ENCODE data around the gene TLR8. TPM values are rescaled to one million over a fixed set of nuclear protein-coding genes. Genes with fewer than 3 reads are reported as not detected.

Gene TLR8
- total and polyA plus RNA-seq, 2 of the 13 experiments (the other 11 are each of a cell fraction or from before 2014, with no cell fraction given) = not detected

DNA sequence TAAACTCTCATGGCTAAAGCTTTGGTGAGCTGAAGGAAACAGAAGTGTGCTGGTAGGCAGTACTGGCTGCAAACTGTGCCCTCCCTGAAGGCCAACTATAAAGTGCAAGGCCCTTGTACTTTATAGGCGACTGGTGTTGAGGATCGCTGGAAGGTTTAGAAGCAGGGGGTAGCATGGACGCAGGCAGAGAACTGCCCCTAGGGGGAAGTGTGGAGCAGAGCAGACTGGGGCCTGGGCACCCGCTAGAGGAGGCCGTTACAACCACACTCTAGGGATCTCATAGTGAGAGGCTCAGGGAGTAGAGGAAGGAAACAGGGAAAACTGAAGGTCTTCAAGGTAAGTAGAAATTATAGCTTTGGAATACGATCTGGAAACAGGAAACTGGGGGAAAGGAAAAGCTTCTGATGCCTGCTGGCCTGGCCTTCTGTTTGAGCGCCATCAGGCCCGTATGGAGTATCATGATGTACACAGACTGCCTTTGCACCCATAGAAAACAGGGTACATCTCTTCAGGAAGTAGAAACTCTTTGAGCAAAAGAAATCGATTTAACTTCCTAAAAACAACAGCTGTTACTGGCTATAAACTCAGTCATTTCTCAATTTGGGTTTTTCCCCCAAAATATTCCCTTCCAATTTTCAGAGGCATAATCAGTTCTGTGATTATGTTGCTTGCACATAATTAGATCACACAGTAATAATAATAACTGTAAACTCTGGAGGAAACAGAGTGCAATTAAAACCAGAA is 44.6 kb downstream of the TLR8 start:
- no peak overlapping the region for H2AFZ ChIP-seq (ENCODE audit: low read length)
- H3K27ac ChIP-seq (ENCODE audit: extremely low read length, insufficient read depth, low read length) = no peak overlapping the region
- H3K9me3 ChIP-seq (ENCODE audit: low read length) = no peaks in the 10 kb centered on the region
- no peak overlapping the region for H3K4me3 ChIP-seq (replicated peaks in 1 of 3; ENCODE audit: insufficient read depth in 1 of 3, low read depth in 2 of 3, low read length in 3 of 3)
- CTCF ChIA-PET (ENCODE audit: low intra/inter-chr PET ratio, low total read pairs) = no interaction called here
- WGBS (ENCODE audit: low lambda C conversion rate) = 29% methylated on average over 9 of the region's 9 CpGs
- H3K9ac ChIP-seq (ENCODE audit: insufficient read depth, low read depth, low read length) = no peak overlapping the region
- in situ Hi-C loops (cut with HindIII; ENCODE audit: extremely low pct_ligation_motif_present, low pct_unique_long_range_greater_than_20kb) (loop anchor here (10.0 kb wide), 1 partner anchor 544 kb away; no protein-coding TSS in a partner anchor), intact Hi-C loops (cut with micrococcal nuclease; ENCODE audit: unreplicated experiment) (loop anchor here (1.0 kb wide), 1 partner anchor 537 kb away; no protein-coding TSS in a partner anchor)
- peak; percentile 91 for ATAC-seq
- H3K27me3 ChIP-seq (ENCODE audit: control insufficient read depth in 1 of 2, insufficient read depth in 2 of 2, low read length in 2 of 2) = no peaks in the 10 kb centered on the region
- BruUV-seq (replicated peaks) = no TSS peak
- no peaks in the 10 kb centered on the region for H4K20me1 ChIP-seq (ENCODE audit: insufficient read depth, low read length)
- POLR2A ChIA-PET = no interaction called here
- no peaks in the 10 kb centered on the region for H3K79me2 ChIP-seq (ENCODE audit: insufficient read depth, low read length)
- no peaks in the 10 kb centered on the region for H3K36me3 ChIP-seq (replicated peaks in 1 of 2; ENCODE audit: control insufficient read depth in 1 of 2, insufficient read depth in 2 of 2, low read length in 2 of 2)
- TF ChIP-seq TSC22D2 (CRISPR knock-in tag; IDR thresholded peaks at IDR 0.05; ENCODE audit: borderline replicate concordance) (no peak), ZNF792 (CRISPR knock-in tag; IDR thresholded peaks at IDR 0.05) (no peak), STAG1 (CRISPR knock-in tag; IDR thresholded peaks at IDR 0.05) (peak; percentile 59), SMC3 (IDR thresholded peaks at IDR 0.05; ENCODE audit: low read length) (peak; percentile 47), ZFX (CRISPR knock-in tag; IDR thresholded peaks at IDR 0.05; ENCODE audit: low read depth) (peak; percentile 38), ZNF713 (CRISPR knock-in tag; IDR thresholded peaks at IDR 0.05) (no peak), XRCC5 (optimal IDR thresholded peaks at IDR 0.05; ENCODE audit: low read length) (peak; percentile 55), MBD4 (IDR thresholded peaks at IDR 0.05; ENCODE audit: borderline replicate concordance, low read length) (no peak)
- TF ChIP-seq, protein P1, sequence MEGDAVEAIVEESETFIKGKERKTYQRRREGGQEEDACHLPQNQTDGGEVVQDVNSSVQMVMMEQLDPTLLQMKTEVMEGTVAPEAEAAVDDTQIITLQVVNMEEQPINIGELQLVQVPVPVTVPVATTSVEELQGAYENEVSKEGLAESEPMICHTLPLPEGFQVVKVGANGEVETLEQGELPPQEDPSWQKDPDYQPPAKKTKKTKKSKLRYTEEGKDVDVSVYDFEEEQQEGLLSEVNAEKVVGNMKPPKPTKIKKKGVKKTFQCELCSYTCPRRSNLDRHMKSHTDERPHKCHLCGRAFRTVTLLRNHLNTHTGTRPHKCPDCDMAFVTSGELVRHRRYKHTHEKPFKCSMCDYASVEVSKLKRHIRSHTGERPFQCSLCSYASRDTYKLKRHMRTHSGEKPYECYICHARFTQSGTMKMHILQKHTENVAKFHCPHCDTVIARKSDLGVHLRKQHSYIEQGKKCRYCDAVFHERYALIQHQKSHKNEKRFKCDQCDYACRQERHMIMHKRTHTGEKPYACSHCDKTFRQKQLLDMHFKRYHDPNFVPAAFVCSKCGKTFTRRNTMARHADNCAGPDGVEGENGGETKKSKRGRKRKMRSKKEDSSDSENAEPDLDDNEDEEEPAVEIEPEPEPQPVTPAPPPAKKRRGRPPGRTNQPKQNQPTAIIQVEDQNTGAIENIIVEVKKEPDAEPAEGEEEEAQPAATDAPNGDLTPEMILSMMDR (CRISPR knock-in tag; IDR thresholded peaks at IDR 0.05) = peak; percentile 61
- TF ChIP-seq, protein P2, sequence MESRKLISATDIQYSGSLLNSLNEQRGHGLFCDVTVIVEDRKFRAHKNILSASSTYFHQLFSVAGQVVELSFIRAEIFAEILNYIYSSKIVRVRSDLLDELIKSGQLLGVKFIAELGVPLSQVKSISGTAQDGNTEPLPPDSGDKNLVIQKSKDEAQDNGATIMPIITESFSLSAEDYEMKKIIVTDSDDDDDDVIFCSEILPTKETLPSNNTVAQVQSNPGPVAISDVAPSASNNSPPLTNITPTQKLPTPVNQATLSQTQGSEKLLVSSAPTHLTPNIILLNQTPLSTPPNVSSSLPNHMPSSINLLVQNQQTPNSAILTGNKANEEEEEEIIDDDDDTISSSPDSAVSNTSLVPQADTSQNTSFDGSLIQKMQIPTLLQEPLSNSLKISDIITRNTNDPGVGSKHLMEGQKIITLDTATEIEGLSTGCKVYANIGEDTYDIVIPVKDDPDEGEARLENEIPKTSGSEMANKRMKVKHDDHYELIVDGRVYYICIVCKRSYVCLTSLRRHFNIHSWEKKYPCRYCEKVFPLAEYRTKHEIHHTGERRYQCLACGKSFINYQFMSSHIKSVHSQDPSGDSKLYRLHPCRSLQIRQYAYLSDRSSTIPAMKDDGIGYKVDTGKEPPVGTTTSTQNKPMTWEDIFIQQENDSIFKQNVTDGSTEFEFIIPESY (CRISPR knock-in tag; IDR thresholded peaks at IDR 0.05) = peak; percentile 89
- TF ChIP-seq, protein P3, sequence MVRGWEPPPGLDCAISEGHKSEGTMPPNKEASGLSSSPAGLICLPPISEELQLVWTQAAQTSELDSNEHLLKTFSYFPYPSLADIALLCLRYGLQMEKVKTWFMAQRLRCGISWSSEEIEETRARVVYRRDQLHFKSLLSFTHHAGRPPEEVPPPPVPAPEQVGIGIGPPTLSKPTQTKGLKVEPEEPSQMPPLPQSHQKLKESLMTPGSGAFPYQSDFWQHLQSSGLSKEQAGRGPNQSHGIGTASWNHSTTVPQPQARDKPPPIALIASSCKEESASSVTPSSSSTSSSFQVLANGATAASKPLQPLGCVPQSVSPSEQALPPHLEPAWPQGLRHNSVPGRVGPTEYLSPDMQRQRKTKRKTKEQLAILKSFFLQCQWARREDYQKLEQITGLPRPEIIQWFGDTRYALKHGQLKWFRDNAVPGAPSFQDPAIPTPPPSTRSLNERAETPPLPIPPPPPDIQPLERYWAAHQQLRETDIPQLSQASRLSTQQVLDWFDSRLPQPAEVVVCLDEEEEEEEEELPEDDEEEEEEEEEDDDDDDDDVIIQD (CRISPR knock-in tag; IDR thresholded peaks at IDR 0.05; ENCODE audit: low read depth) = peak; percentile 28; the same call in 1 of the 2 replicates
- peak; percentile 26 for DNase-seq (ENCODE audit: low spot score)
- peak; percentile 84 for FAIRE-seq
- H3K4me1 ChIP-seq (ENCODE audit: insufficient read depth, low read length) = peaks cover 60% of the 10 kb centered on the region
- H3K4me2 ChIP-seq (ENCODE audit: low read depth, low read length) = peak overlapping the region; percentile 37

Measured in HepG2 (cell line).